Thyroid gland (tissue), 4 donors: ENCODE measurements around the gene DKK1.

Experiments
- CTCF ChIP-seq, 6 experiments: fragments of 200-600 bp in 3 of 6; fragments of 450-650 bp in 3 of 6; sonication (generic) in 3 of 6; IDR thresholded peaks; one replicate each; pipeline ENCODE4 v1.5.1; 2016 to 2019; ENCODE audit warnings: antibody characterized with exemption in 6 of 6, mild to moderate bottlenecking in 2 of 6, inconsistent platforms in 1 of 6, moderate library complexity in 1 of 6
- POLR2A ChIP-seq, 2 donors: fragments of 450-650 bp; IDR thresholded peaks; one replicate each; pipeline ENCODE4 v1.6.1; 2017; ENCODE audit warnings: antibody characterized with exemption in 2 of 2, mild to moderate bottlenecking in 2 of 2, moderate library complexity in 1 of 2

GRCh38 chr10:52265131-52265926 lies 48.8 kb upstream of the DKK1 start:
- TF ChIP-seq CTCF (IDR thresholded peaks at IDR 0.05): no peak
- no peak for TF ChIP-seq POLR2A (IDR thresholded peaks at IDR 0.05)
